Panc1 (cell line): ENCODE results near the gene HSPA5. TPM values are rescaled to one million over a fixed set of nuclear protein-coding genes. Genes with fewer than 3 reads are reported as not detected.
"Not testable (repeated sequence)": the region's sequence is repeated elsewhere in the genome, so short reads cannot be mapped to it uniquely, and the experiment has no call there.

ENCODE experiments used
- ATAC-seq: fragments of 200-7000 bp; cut with Tn5 transposase; 2 replicates; pipeline ENCODE4 v1.9.1; 2020; ENCODE audit warnings: mild to moderate bottlenecking, moderate library complexity
- Bru-seq: library from RNA; stranded (reverse); fragments of 400-500 nt; gene quantifications from one replicate; lab custom pipeline; 2021; lab: Mats Ljungman, UMichigan
- BruChase-seq, 2 experiments: library from RNA; stranded (reverse); fragments of 400-500 nt; gene quantifications; one replicate each; lab custom pipeline; 2021; lab: Mats Ljungman, UMichigan
- BruUV-seq: library from RNA; stranded (reverse); fragments of 400-500 nt; replicated peaks from 2 replicates; lab custom pipeline; 2021; lab: Mats Ljungman, UMichigan
- CTCF ChIA-PET: fragments of 300-600 bp; sonication (Branson Sonifier 250); formaldehyde crosslinking; loops from one replicate; lab custom pipeline; 2022; ENCODE audit warnings: antibody characterized with exemption; lab: Charles Lee
- POLR2A ChIA-PET: fragments of 300-600 bp; sonication (Branson Sonifier 250); formaldehyde crosslinking; loops from one replicate; lab custom pipeline; 2022; ENCODE audit warnings: antibody characterized with exemption; lab: Charles Lee
- DNase-seq: peaks from one replicate; pipeline ENCODE4 v3.0.0-alpha.2; 2010; ENCODE audit warnings: low read depth, low spot score
- H3K27ac ChIP-seq: 2 replicates; pipeline ENCODE4 v1.5.1; 2011; ENCODE audit warnings: mild to moderate bottlenecking, low read length, inconsistent platforms
- H3K27me3 ChIP-seq: fragments of 200-500 bp; sonication (Bioruptor generic); 2 replicates; pipeline ENCODE4 v1.6.0; 2014; ENCODE audit warnings: low read length, inconsistent platforms; ENCODE audit not compliant: control insufficient read depth, insufficient read depth
- H3K36me3 ChIP-seq: fragments of 200-500 bp; sonication (Bioruptor generic); 2 replicates; pipeline ENCODE4 v1.5.1; 2014; ENCODE audit warnings: inconsistent platforms, mild to moderate bottlenecking, low read length, moderate library complexity; ENCODE audit not compliant: control insufficient read depth, insufficient read depth
- H3K4me1 ChIP-seq: 2 replicates; pipeline ENCODE4 v1.5.1; 2011; ENCODE audit warnings: inconsistent platforms, mild to moderate bottlenecking, low read length, moderate library complexity; ENCODE audit not compliant: control insufficient read depth, insufficient read depth
- H3K4me3 ChIP-seq, 2 experiments: 2 replicates each; pipeline ENCODE4 v1.5.1; 2011 to 2012; ENCODE audit warnings: low read depth in 2 of 2, low read length in 2 of 2, mild to moderate bottlenecking in 2 of 2, inconsistent platforms in 1 of 2, moderate library complexity in 1 of 2
- H3K9me3 ChIP-seq: fragments of 200-500 bp; sonication (Bioruptor generic); 2 replicates; pipeline ENCODE4 v1.5.1; 2014; ENCODE audit warnings: low read depth, mild to moderate bottlenecking, inconsistent platforms, low read length, moderate library complexity; ENCODE audit not compliant: control insufficient read depth, insufficient read depth
- POLR2AphosphoS5 ChIP-seq: IDR thresholded peaks from 2 replicates; pipeline ENCODE4 v1.6.1; 2012; ENCODE audit warnings: mild to moderate bottlenecking, low read depth, low read length, moderate library complexity
- SIN3A ChIP-seq: IDR thresholded peaks from 2 replicates; pipeline ENCODE4 v1.6.1; 2012; ENCODE audit warnings: low read depth, mild to moderate bottlenecking, low read length, moderate library complexity, borderline replicate concordance; ENCODE audit not compliant: insufficient read depth
- TCF7L2 ChIP-seq: IDR thresholded peaks from 2 replicates; pipeline ENCODE4 v1.6.1; 2011; ENCODE audit warnings: mild to moderate bottlenecking, low read depth, low read length, inconsistent platforms
- in situ Hi-C: cut with HindIII; loops from 2 replicates; pipeline ENCODE4 v1.10.0; 2016; ENCODE audit warnings: low sequenced_read_pairs, low pct_unique_long_range_greater_than_20kb
- intact Hi-C: fragments of 100-400 bp; cut with micrococcal nuclease; formaldehyde crosslinking; loops from one replicate; pipeline ENCODE4 v1.10.0; 2022; ENCODE audit not compliant: unreplicated experiment
- long read RNA-seq: library from polyadenylated mRNA; unstranded; transcript quantifications from one replicate; pipeline ENCODE4 v2.0.0, GENCODE V29; 2021; ENCODE audit not compliant: unreplicated experiment
- polyA plus RNA-seq: library from polyadenylated mRNA; unstranded; fragments of >200 nt; gene quantifications from one replicate; pipeline ENCODE4 v1.2.1, GENCODE V29; 2012; ENCODE audit warnings: missing spikeins; ENCODE audit not compliant: insufficient read length
- total RNA-seq: library from RNA; stranded (reverse); gene quantifications from one replicate; pipeline ENCODE4 v1.2.1, GENCODE V29; 2021; ENCODE audit not compliant: unreplicated experiment
- TF ChIP-seq, protein P1 (sequence below), 2 experiments: IDR thresholded peaks; 2 replicates each; pipeline ENCODE4 v1.6.1; 2011 to 2012; ENCODE audit warnings: low read depth in 2 of 2, control low read depth in 1 of 2, low read length in 1 of 2, mild to moderate bottlenecking in 1 of 2, moderate library complexity in 1 of 2; ENCODE audit not compliant: insufficient read depth in 1 of 2
- TF ChIP-seq, protein P2 (sequence below): fragments of 450-650 bp; IDR thresholded peaks from 2 replicates; pipeline ENCODE4 v1.5.1; 2017; ENCODE audit warnings: mild to moderate bottlenecking

The HSPA5 gene
- total RNA-seq (281 TPM), Bru-seq, nascent RNA (percentile 99 among the genes with signal in this experiment), BruChase-seq, experiment 1, labeled RNA remaining after a 2-hour chase (percentile 100 among the genes with signal in this experiment), BruChase-seq, experiment 2, labeled RNA remaining after a 6-hour chase (percentile 100 among the genes with signal in this experiment)
- 225 TPM for polyA plus RNA-seq
- long read RNA-seq, transcript HSPA5-201 (8 exons, 3,908 nt): major isoform, 1,636 of 2,068 reads
- long read RNA-seq, partial matches to known transcripts: 414 of 2,068 reads
- long read RNA-seq, other reads (novel, unspliced or antisense): 18 of 2,068 reads

DNA sequence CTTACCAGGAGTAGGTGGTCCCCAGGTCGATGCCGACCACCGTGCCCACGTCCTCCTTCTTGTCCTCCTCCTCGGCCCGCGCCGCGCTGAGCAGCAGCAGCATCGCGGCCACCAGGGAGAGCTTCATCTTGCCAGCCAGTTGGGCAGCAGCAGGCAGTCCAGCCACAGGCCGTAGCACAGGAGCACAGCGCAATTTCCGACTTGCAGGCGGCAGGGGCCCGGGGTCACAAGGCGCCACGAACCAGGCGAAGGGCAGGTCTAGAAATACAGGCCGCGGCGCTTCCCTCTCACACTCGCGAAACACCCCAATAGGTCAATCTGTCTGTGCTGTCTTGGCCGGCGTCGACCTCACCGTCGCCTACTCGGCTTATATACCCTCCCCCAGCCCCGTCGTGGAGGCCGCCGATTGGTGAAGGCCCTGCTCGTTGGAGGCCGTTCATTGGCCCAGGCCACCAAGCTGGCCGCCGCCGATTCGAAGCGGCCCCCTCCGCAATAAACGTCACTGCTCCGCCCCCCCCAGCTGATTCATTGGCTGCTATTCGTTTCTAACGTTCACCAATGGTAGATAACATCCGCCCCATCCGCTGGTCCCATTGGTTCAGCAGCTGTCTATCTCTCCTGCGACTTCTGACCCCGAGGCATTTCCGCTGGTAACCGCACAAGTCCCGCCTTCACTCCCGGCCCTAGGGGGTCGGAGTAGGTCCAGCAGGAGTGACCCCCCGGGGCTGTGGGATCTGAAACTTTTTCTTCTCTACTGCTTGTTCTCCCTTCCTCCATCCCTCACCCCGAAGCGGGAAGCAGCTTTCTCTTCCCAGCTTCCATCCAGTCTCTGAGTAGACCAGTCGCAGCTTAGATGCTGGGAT, at the start of gene HSPA5:
Gene HSPA5 (minus strand): TSS at position 344 of the 863 bp plus-strand sequence. CDS start 217 bp downstream, at position 127.
- ChIA-PET CTCF (interaction anchor here (0.5 kb wide), 2 partner anchors 17 to 143 kb away, joined by 3 to 4 read pairs; no protein-coding TSS in a partner anchor), POLR2A (interaction anchor here (0.5 to 0.8 kb wide), 3 partner anchors 24 to 434 kb away, joined by 3 to 11 read pairs (median 4); no protein-coding TSS in a partner anchor)
- TF ChIP-seq, protein P1, sequence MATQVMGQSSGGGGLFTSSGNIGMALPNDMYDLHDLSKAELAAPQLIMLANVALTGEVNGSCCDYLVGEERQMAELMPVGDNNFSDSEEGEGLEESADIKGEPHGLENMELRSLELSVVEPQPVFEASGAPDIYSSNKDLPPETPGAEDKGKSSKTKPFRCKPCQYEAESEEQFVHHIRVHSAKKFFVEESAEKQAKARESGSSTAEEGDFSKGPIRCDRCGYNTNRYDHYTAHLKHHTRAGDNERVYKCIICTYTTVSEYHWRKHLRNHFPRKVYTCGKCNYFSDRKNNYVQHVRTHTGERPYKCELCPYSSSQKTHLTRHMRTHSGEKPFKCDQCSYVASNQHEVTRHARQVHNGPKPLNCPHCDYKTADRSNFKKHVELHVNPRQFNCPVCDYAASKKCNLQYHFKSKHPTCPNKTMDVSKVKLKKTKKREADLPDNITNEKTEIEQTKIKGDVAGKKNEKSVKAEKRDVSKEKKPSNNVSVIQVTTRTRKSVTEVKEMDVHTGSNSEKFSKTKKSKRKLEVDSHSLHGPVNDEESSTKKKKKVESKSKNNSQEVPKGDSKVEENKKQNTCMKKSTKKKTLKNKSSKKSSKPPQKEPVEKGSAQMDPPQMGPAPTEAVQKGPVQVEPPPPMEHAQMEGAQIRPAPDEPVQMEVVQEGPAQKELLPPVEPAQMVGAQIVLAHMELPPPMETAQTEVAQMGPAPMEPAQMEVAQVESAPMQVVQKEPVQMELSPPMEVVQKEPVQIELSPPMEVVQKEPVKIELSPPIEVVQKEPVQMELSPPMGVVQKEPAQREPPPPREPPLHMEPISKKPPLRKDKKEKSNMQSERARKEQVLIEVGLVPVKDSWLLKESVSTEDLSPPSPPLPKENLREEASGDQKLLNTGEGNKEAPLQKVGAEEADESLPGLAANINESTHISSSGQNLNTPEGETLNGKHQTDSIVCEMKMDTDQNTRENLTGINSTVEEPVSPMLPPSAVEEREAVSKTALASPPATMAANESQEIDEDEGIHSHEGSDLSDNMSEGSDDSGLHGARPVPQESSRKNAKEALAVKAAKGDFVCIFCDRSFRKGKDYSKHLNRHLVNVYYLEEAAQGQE (IDR thresholded peaks at IDR 0.05; ENCODE audit: insufficient read depth in 1 of 2, low read depth in 2 of 2, low read length in 1 of 2): 0 out of 4 replicates have a peak, but pooled peaks of 1 of the 2 experiments have one; percentile 37
- TF ChIP-seq SIN3A (no peak), TCF7L2 (no peak), POLR2AphosphoS5 (peak; percentile 98)
- TF ChIP-seq, protein P2, sequence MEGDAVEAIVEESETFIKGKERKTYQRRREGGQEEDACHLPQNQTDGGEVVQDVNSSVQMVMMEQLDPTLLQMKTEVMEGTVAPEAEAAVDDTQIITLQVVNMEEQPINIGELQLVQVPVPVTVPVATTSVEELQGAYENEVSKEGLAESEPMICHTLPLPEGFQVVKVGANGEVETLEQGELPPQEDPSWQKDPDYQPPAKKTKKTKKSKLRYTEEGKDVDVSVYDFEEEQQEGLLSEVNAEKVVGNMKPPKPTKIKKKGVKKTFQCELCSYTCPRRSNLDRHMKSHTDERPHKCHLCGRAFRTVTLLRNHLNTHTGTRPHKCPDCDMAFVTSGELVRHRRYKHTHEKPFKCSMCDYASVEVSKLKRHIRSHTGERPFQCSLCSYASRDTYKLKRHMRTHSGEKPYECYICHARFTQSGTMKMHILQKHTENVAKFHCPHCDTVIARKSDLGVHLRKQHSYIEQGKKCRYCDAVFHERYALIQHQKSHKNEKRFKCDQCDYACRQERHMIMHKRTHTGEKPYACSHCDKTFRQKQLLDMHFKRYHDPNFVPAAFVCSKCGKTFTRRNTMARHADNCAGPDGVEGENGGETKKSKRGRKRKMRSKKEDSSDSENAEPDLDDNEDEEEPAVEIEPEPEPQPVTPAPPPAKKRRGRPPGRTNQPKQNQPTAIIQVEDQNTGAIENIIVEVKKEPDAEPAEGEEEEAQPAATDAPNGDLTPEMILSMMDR: no peak
- peaks cover 37% of the 10 kb centered on the region for H3K4me1 ChIP-seq
- in situ Hi-C loops (no loop called here), intact Hi-C loops (no loop called here)
- DNase-seq: peak; percentile 97
- H3K27me3 ChIP-seq: no peaks in the 10 kb centered on the region
- H3K27ac ChIP-seq: peak within 1 kb of the TSS; percentile 98
- TSS peak; percentile 83 for BruUV-seq
- peak; percentile 95 for ATAC-seq
- peaks cover 34% of the 10 kb centered on the region for H3K36me3 ChIP-seq
- H3K9me3 ChIP-seq: no peaks in the 10 kb centered on the region
- peak within 1 kb of the TSS; percentile 89 to 95 for H3K4me3 ChIP-seq

DNA sequence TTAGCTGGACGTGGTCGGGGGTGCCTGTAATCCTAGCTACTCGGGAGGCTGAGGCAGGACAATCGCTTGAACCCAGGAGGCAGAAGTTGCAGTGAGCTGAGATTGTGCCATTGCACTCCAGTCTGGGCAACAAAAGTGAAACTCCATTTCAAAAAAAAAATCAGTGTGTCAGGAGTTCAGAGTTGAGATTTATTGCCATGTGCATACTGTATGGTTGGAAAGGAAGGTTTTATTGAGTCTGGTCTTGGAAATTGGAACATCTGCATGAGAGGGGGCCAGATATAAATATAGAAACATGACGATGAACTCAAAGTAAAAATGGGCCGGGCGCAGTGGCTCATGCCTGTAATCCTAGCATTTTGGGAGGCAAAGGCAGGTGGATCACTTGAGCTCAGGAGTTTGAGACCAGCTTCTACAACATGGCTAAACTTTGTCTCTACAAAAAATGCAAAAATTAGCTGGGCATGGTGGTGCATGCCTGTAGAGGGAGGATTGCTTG, 45.8 kb upstream of the HSPA5 start:
- CTCF ChIA-PET, H3K36me3 ChIP-seq, H3K9me3 ChIP-seq, POLR2A ChIA-PET, ATAC-seq, intact Hi-C loops, DNase-seq, H3K4me3 ChIP-seq, H3K4me1 ChIP-seq, H3K27me3 ChIP-seq, in situ Hi-C loops, H3K27ac ChIP-seq, BruUV-seq: not testable (repeated sequence)
